Common myeloid progenitor, CD34-positive (primary cell): ENCODE measurements around the gene LIMCH1.

Experiments used
- CTCF ChIA-PET: fragments of 350-600 bp; sonication (Branson Sonifier 250); formaldehyde crosslinking; loops from one replicate; lab custom pipeline; 2021; ENCODE audit warnings: antibody characterized with exemption; lab: Charles Lee
- POLR2A ChIA-PET: fragments of 350-600 bp; sonication (Branson Sonifier 250); formaldehyde crosslinking; loops from one replicate; lab custom pipeline; 2021; ENCODE audit warnings: antibody characterized with exemption; lab: Charles Lee
- DNase-seq, 3 donors: peaks; one replicate each; pipeline versions ENCODE4 v3.0.0 to v3.0.0-alpha.2; 2013
- H3K27ac ChIP-seq, 2 experiments: 1 replicate in 1 of 2; 2 replicates in 1 of 2; pipeline ENCODE4 v1.7.0; 2013; ENCODE audit warnings: inconsistent platforms in 2 of 2, low read length in 2 of 2, mild to moderate bottlenecking in 2 of 2, low read depth in 1 of 2, moderate library complexity in 1 of 2; ENCODE audit not compliant: severe bottlenecking in 2 of 2, insufficient read depth in 1 of 2, poor library complexity in 1 of 2
- H3K27me3 ChIP-seq, 5 experiments: replicated peaks in 2 of 5; 1 replicate in 3 of 5; 2 replicates in 2 of 5; pipeline versions ENCODE4 v1.6.1 to v1.7.0; 2013; ENCODE audit warnings: low read length in 4 of 5, mild to moderate bottlenecking in 2 of 5, moderate library complexity in 2 of 5, inconsistent platforms in 1 of 5; ENCODE audit not compliant: insufficient read depth in 5 of 5, control insufficient read depth in 4 of 5
- H3K36me3 ChIP-seq, 4 experiments: 1 replicate in 2 of 4; 2 replicates in 2 of 4; pipeline versions ENCODE4 v1.6.1 to v1.7.0; 2013; ENCODE audit warnings: low read length in 3 of 4, control low read depth in 1 of 4, mild to moderate bottlenecking in 1 of 4; ENCODE audit not compliant: control insufficient read depth in 4 of 4, insufficient read depth in 4 of 4
- H3K4me1 ChIP-seq, 4 experiments: 1 replicate in 3 of 4; 2 replicates in 1 of 4; pipeline versions ENCODE4 v1.6.1 to v1.7.1; 2013; ENCODE audit warnings: low read length in 3 of 4, mild to moderate bottlenecking in 3 of 4, control low read depth in 1 of 4, inconsistent platforms in 1 of 4, moderate library complexity in 1 of 4; ENCODE audit not compliant: control insufficient read depth in 4 of 4, insufficient read depth in 4 of 4; ENCODE audit errors: control extremely low read depth in 1 of 4
- H3K4me3 ChIP-seq, 7 experiments: 1 replicate in 4 of 7; 2 replicates in 3 of 7; pipeline versions ENCODE4 v1.5.1 to v1.7.0; 2013; ENCODE audit warnings: mild to moderate bottlenecking in 7 of 7, low read length in 6 of 7, moderate library complexity in 6 of 7, inconsistent platforms in 2 of 7, low read depth in 2 of 7, control low read depth in 1 of 7; ENCODE audit not compliant: insufficient read depth in 4 of 7, control insufficient read depth in 1 of 7; ENCODE audit errors: extremely low read depth in 1 of 7
- H3K9me3 ChIP-seq, 5 experiments: 1 replicate in 4 of 5; 2 replicates in 1 of 5; pipeline versions ENCODE4 v1.6.1 to v1.7.1; 2013; ENCODE audit warnings: low read length in 4 of 5, mild to moderate bottlenecking in 2 of 5, inconsistent platforms in 1 of 5, low read depth in 1 of 5, moderate library complexity in 1 of 5; ENCODE audit not compliant: control insufficient read depth in 4 of 5, insufficient read depth in 2 of 5; ENCODE audit errors: control extremely low read depth in 1 of 5
- WGBS: methylation state at CpG from one replicate; pipeline ENCODE4 v1.1.5; 2013; ENCODE audit not compliant: insufficient coverage; 5-methylcytosine and 5-hydroxymethylcytosine counted together

LIMCH1 gene

DNA sequence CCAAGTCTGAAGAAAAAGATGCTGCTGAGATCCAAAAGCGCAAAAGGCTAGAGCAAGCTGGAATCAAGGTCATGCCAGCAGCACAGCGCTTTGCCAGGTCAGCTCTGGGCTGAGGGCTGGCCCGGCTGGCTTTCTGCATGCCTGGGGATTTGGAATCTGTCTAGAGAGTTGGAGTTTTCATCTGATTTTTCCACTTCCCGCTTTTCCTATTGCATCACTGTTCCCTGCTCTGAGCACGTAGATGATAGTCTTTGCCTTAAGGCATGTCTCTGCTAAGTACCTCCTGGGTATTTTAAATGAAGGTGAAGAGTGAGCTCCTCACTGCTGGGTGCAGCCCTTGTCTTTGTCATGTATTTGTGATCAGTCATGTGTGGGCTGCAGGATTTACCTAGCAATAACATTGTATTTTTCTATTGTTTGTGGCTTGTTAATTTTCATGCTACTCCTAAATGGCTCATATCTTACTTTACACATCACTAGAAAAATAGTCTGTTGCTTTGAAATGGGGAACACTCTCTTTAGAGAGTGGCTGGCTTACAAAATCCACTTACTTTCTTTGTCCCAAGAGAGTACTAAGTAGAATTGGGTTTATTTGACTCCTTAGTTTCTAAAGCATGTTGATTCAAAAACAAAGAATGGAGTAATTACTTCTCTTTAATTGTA is 82.8 kb downstream of the LIMCH1 start:
- Histone ChIP-seq H3K27ac (no peak overlapping the region), H3K4me1 (no peaks in the 10 kb centered on the region), H3K9me3 (no peaks in the 10 kb centered on the region), H3K4me3 (no peak overlapping the region), H3K36me3 (peaks cover 0 to 4% (median 0%) of the 10 kb centered on the region in 4 experiments), H3K27me3 (no peaks in the 10 kb centered on the region)
- DNase-seq: no peak
- ChIA-PET CTCF (no interaction called here), POLR2A (interaction anchor here (0.6 kb wide), 1 partner anchor 958 kb away, joined by 4 read pairs; no protein-coding TSS in a partner anchor)
- 93% methylated on average over 3 of the region's 5 CpGs for WGBS

DNA sequence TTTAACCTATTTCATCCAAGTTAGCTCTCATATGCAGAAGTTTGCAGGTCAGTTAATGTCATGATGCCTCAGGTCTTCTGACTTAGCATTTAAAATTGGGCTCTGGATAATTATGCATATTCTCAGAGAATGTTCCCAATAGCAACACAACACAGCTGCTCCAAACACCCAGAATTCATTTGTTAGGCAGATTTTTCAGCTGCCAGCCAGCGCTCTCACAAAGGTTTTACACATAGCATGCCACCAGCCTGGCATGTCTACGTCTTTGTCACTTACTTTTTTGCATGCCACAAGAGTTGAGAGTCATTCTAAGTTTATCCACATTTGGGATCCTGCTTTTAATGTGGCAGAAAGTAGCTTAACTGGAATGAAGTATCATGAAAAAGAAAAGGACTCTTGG is 84.8 kb downstream of the LIMCH1 start:
- no peak overlapping the region for H3K27ac ChIP-seq
- CTCF ChIA-PET: interaction anchor here (0.9 to 1.3 kb wide), 2 partner anchors 21 to 39 kb away, joined by 3 to 5 read pairs; no protein-coding TSS in a partner anchor
- peaks cover 0 to 4% (median 0%) of the 10 kb centered on the region in 4 experiments for H3K36me3 ChIP-seq
- DNase-seq: no peak
- no peaks in the 10 kb centered on the region for H3K4me1 ChIP-seq
- no peaks in the 10 kb centered on the region for H3K9me3 ChIP-seq
- H3K27me3 ChIP-seq: no peaks in the 10 kb centered on the region
- H3K4me3 ChIP-seq: no peak overlapping the region
- WGBS: 94% methylated on average over 2 of the region's 2 CpGs
- POLR2A ChIA-PET: no interaction called here

DNA sequence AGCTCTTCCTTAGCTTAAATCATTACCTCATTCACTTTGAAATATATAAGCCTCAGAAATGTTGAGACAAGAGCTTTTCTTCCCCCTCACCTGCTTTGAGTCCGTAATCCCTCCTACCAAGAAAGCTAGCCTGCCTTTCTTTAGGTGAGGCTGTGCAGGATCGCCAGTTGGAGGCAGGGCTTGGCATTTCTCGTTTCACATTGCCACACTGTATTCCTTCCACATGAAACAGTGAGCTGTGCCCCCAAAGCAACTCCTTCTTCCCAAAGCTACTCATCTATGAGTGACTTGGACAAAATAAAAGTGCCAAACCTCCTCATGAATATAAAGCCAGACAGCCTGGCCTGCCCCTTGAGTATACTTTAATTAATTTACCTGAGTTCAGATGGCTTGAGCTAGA is 86.8 kb downstream of the LIMCH1 start:
- no peak for DNase-seq
- ChIA-PET POLR2A (no interaction called here), CTCF (interaction anchor here (0.9 to 2.2 kb wide), 2 partner anchors 12 to 19 kb away, joined by 3 to 9 read pairs; no protein-coding TSS in a partner anchor)
- no peak overlapping the region for H3K4me3 ChIP-seq
- H3K4me1 ChIP-seq: no peaks in the 10 kb centered on the region
- H3K27ac ChIP-seq: no peak overlapping the region
- H3K36me3 ChIP-seq: no peaks in the 10 kb centered on the region
- no peaks in the 10 kb centered on the region for H3K9me3 ChIP-seq
- 92% methylated on average over 3 of the region's 3 CpGs for WGBS
- H3K27me3 ChIP-seq: no peaks in the 10 kb centered on the region

DNA sequence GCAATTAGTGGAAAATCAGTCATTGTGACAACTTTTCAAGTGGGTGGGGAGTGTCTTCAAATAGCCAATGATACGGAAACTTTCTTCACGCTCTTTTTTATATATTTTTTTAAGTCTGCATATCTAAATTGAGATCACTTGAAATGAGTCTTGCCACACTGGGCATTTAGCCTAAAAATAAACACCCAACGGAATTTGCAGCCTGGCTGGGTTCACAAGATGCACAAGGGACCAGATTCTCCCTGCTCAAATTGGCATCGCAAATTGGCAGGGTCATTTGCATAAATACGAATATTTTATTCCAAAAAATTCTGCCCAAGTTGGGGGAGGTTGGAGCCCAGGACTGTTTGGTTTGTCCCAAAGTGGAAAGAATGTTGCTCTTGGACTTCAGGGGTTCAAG is 87.6 kb downstream of the LIMCH1 start:
- ChIA-PET POLR2A (no interaction called here), CTCF (interaction anchor here (2.2 kb wide), 1 partner anchor 19 kb away, joined by 9 read pairs; no protein-coding TSS in a partner anchor)
- Histone ChIP-seq H3K27me3 (no peaks in the 10 kb centered on the region), H3K36me3 (no peaks in the 10 kb centered on the region), H3K4me3 (no peak overlapping the region), H3K27ac (no peak overlapping the region), H3K9me3 (no peaks in the 10 kb centered on the region), H3K4me1 (no peaks in the 10 kb centered on the region)
- 100% methylated on average over 1 of the region's 5 CpGs for WGBS
- DNase-seq: no peak

DNA sequence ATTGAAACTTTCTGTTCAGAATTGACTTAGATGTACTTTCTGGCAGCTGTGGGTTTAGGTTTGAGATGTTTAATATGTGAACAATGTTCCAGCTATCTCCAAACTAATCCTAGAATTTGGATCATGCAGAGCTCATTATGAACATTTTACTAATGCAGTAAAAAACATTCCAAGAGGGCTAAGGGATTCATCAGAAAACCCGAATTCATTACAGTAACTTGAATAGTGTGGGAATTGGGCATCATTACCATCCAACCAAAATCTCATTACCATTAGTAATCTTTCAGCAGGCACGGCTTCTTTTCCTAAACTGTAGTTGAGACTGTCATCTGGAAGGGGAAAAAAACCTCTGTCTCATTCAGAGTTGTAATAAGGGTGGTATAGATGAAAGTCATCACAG is 91.0 kb downstream of the LIMCH1 start:
- no peak overlapping the region for H3K4me3 ChIP-seq
- CTCF ChIA-PET: interaction anchor here (1.0 to 2.0 kb wide), 3 partner anchors 15 to 370 kb away, joined by 3 to 5 read pairs (median 4); no protein-coding TSS in a partner anchor
- H3K27ac ChIP-seq: no peak overlapping the region
- DNase-seq: no peak
- POLR2A ChIA-PET: interaction anchor here (0.6 kb wide), 2 partner anchors 93 to 141 kb away, joined by 3 to 4 read pairs; no protein-coding TSS in a partner anchor
- WGBS: 100% methylated on average over 2 of the region's 2 CpGs
- no peaks in the 10 kb centered on the region for H3K27me3 ChIP-seq
- H3K9me3 ChIP-seq: no peaks in the 10 kb centered on the region
- no peaks in the 10 kb centered on the region for H3K4me1 ChIP-seq
- peaks cover 0 to 2% (median 0%) of the 10 kb centered on the region in 4 experiments for H3K36me3 ChIP-seq

DNA sequence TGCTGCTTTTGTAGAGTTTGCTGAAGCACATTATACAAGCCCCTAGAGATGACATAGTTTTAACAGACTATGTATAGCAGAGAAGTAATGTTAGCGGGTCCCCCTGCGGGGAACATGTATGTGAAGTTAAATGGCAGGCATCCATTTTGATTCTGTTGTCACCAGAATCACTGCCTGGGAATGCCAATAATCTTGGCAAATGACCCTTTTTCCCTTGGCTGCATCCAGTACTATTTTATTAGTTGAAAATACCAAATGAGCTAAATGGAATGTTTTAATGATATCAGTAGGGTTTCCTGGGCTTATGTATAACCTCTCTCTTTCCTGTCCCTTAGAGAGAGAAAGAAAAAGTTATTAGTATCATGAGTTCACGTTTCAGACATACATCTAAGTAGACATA is 93.6 kb downstream of the LIMCH1 start:
- Histone ChIP-seq H3K27me3 (no peaks in the 10 kb centered on the region), H3K27ac (no peak overlapping the region), H3K4me1 (no peaks in the 10 kb centered on the region), H3K9me3 (no peaks in the 10 kb centered on the region), H3K4me3 (no peak overlapping the region), H3K36me3 (peaks cover 0 to 2% (median 0%) of the 10 kb centered on the region in 4 experiments)
- POLR2A ChIA-PET: no interaction called here
- no peak for DNase-seq
- CTCF ChIA-PET: no interaction called here
- WGBS: no CpG with 5 or more reads among the region's 3 CpGs

DNA sequence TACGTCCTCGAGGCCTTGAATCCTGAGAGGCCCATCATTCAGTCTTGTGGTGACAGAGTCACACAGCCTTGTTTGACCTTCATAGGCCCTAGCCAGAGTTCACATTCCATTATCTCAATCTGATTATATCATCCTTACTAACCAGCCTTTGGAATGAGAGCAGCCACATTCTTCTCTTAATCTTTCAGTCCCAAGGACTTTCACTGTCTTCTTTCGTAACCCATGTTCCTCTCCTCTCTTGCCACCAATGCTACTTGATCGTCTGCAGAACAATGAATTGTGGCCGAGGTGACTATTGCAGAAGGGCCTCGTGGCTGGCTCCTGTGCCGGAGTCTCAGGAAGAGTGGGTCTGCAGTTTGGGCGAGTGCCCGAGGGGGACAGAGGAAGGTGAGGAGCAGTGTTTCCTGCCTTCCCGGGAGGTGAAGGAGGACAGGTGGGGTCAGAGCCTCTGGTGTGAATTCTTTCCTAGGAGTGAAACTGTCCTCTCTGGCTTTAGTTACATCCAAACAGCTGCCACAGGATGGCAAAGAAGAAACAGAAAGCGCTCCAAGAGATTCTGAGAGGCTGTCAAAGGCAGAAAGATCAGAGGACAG is 94.6 kb downstream of the LIMCH1 start:
- Histone ChIP-seq H3K27ac (no peak overlapping the region), H3K36me3 (peaks cover 0 to 2% (median 0%) of the 10 kb centered on the region in 4 experiments), H3K27me3 (no peaks in the 10 kb centered on the region), H3K9me3 (no peaks in the 10 kb centered on the region), H3K4me1 (no peaks in the 10 kb centered on the region), H3K4me3 (no peak overlapping the region)
- DNase-seq: no peak
- ChIA-PET POLR2A (no interaction called here), CTCF (interaction anchor here (3.5 kb wide), 1 partner anchor 11 kb away, joined by 16 read pairs; no protein-coding TSS in a partner anchor)
- WGBS: 78% methylated on average over 8 of the region's 11 CpGs
